PC-9 (cell line): ENCODE results near the gene BEST2.

Experiments used
- CTCF ChIP-seq: fragments of 200-600 bp; sonication (generic); conservative IDR thresholded peaks from 2 replicates; pipeline ENCODE4 v1.6.1; 2017; ENCODE audit warnings: mixed run types, antibody characterized with exemption, mild to moderate bottlenecking, moderate library complexity
- EZH2 ChIP-seq: fragments of 200-600 bp; sonication (generic); IDR thresholded peaks from 2 replicates; pipeline ENCODE4 v1.8.0; 2017; ENCODE audit warnings: antibody characterized with exemption, low read depth

GRCh38 chr19:12745166-12745897 is 6.3 kb upstream of the BEST2 start:
- TF ChIP-seq CTCF (no peak), EZH2 (no peak)
